ENCODE measurements around the gene VAMP2. TPM values are rescaled to one million over a fixed set of nuclear protein-coding genes. Genes with fewer than 3 reads are reported as not detected.

Gene VAMP2
- total and polyA plus RNA-seq, 2 of the 4 experiments (the other 2 are of a cell fraction): 2.3 to 33.3 TPM

DNA sequence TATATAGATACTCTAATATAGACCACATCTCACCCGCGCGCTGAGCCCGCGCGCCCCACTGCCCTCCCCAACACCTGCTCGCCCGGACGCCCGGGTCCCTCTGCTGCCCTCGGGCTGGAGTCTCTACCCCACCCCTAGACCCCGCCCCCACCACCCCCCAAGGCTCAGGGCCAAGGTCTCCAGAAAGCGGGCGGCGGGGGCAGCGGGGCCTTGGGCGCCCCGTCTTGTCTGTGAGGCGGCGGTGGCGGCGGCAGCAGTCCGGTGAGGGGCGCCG, 41.4 kb downstream of the VAMP2 start:
- H4K5ac ChIP-seq (ENCODE audit: low read depth, low read length): no peak overlapping the region
- H3K27ac ChIP-seq (ENCODE audit: insufficient read depth, low read length): no peak overlapping the region
- in situ Hi-C loops (cut with MboI; ENCODE audit: low sequenced_read_pairs): loop anchor here (5.0 kb wide), 1 partner anchor 101 kb away; no protein-coding TSS in a partner anchor
- DNase-seq (no peak), ATAC-seq (ENCODE audit: low read depth) (no peak)
- H3K9me1 ChIP-seq (ENCODE audit: insufficient read depth, low read length): peaks cover 9% of the 10 kb centered on the region
- H3K14ac ChIP-seq (replicated peaks; ENCODE audit: low read depth, low read length): no peak overlapping the region
- H3K18ac ChIP-seq (ENCODE audit: low read depth, low read length): no peak overlapping the region
- no peak overlapping the region for H2BK15ac ChIP-seq (ENCODE audit: low read depth, low read length)
- no peak overlapping the region for H3K56ac ChIP-seq (ENCODE audit: extremely low read depth, insufficient read depth, low read length)
- no peak overlapping the region for H2AK5ac ChIP-seq (ENCODE audit: low read depth, low read length)
- H2BK120ac ChIP-seq (ENCODE audit: low read depth, low read length): no peak overlapping the region
- H3K23ac ChIP-seq (ENCODE audit: low read depth, low read length): no peak overlapping the region
- CTCF ChIA-PET: interaction anchor here (1.0 kb wide), 1 partner anchor 102 kb away, joined by 4 read pairs; no protein-coding TSS in a partner anchor
- no peak overlapping the region for H3K4ac ChIP-seq (ENCODE audit: low read depth, low read length)
- dilution Hi-C loops (cut with HindIII; ENCODE audit: low sequenced_read_pairs, unreplicated experiment): loop anchor here (25.0 kb wide), 1 partner anchor 116 kb away; the partner anchor contains the start of genes CTC1 and PFAS
- H4K20me1 ChIP-seq (ENCODE audit: insufficient read depth, low read length): peaks cover 24% of the 10 kb centered on the region
- no peak for TF ChIP-seq NFE2L2 (IDR thresholded peaks at IDR 0.05; ENCODE audit: low read depth, low read length)
- no peak for TF ChIP-seq RCOR1 (IDR thresholded peaks at IDR 0.05; ENCODE audit: insufficient replicate concordance, low read length)
- TF ChIP-seq BHLHE40 (IDR thresholded peaks at IDR 0.05; ENCODE audit: low read depth, low read length): no peak
- no peak for TF ChIP-seq CHD1 (IDR thresholded peaks at IDR 0.05; ENCODE audit: low read depth, low read length)
- no peak for TF ChIP-seq MAFK (IDR thresholded peaks at IDR 0.05; ENCODE audit: low read depth, low read length)
- no peak for TF ChIP-seq POLR2A (IDR thresholded peaks at IDR 0.05; ENCODE audit: low read depth, low read length)
- TF ChIP-seq, protein P1, sequence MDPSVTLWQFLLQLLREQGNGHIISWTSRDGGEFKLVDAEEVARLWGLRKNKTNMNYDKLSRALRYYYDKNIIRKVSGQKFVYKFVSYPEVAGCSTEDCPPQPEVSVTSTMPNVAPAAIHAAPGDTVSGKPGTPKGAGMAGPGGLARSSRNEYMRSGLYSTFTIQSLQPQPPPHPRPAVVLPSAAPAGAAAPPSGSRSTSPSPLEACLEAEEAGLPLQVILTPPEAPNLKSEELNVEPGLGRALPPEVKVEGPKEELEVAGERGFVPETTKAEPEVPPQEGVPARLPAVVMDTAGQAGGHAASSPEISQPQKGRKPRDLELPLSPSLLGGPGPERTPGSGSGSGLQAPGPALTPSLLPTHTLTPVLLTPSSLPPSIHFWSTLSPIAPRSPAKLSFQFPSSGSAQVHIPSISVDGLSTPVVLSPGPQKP (IDR thresholded peaks at IDR 0.05; ENCODE audit: borderline replicate concordance, low read depth, low read length): no peak
- no peak for TF ChIP-seq CEBPB (IDR thresholded peaks at IDR 0.05; ENCODE audit: low read depth, low read length)
- TF ChIP-seq MAZ (IDR thresholded peaks at IDR 0.05; ENCODE audit: borderline replicate concordance, low read depth, low read length): no peak
- TF ChIP-seq, protein P2, sequence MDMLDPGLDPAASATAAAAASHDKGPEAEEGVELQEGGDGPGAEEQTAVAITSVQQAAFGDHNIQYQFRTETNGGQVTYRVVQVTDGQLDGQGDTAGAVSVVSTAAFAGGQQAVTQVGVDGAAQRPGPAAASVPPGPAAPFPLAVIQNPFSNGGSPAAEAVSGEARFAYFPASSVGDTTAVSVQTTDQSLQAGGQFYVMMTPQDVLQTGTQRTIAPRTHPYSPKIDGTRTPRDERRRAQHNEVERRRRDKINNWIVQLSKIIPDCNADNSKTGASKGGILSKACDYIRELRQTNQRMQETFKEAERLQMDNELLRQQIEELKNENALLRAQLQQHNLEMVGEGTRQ (IDR thresholded peaks at IDR 0.05; ENCODE audit: low read depth, low read length): no peak
- TF ChIP-seq RFX5 (IDR thresholded peaks at IDR 0.05; ENCODE audit: low read depth, low read length): no peak
- no peak for TF ChIP-seq SMC3 (IDR thresholded peaks at IDR 0.05; ENCODE audit: low read depth, low read length)
- H3K79me1 ChIP-seq (ENCODE audit: low read depth in 1 of 2, low read length in 2 of 2): no peaks in the 10 kb centered on the region; a peak in 1 of 4 replicates
- no peak overlapping the region for H4K8ac ChIP-seq (ENCODE audit: low read depth in 2 of 2, low read length in 2 of 2)
- WGBS, 2 experiments (ENCODE audit: extremely low coverage in 2 of 2, insufficient read length in 1 of 2): 0% methylated on average over 13 of the region's 25 CpGs; no CpG with 5 or more reads in 1 of the 2 experiments
- no peaks in the 10 kb centered on the region for H3K9me3 ChIP-seq (ENCODE audit: control insufficient read depth, insufficient read depth, low read length)
- no peak overlapping the region for H2BK20ac ChIP-seq (ENCODE audit: low read depth, low read length)
- no peak overlapping the region for H3K9ac ChIP-seq (ENCODE audit: low read depth, low read length)
- H4K91ac ChIP-seq (ENCODE audit: insufficient read depth, low read depth, low read length): no peak overlapping the region
- peak overlapping the region; percentile 88 for H2AFZ ChIP-seq (replicated peaks; ENCODE audit: low read length, poor library complexity)
- H3K4me3 ChIP-seq (ENCODE audit: insufficient read depth, low read depth, low read length): peak overlapping the region; percentile 73
- no TSS peak for BruUV-seq (replicated peaks)
- peak overlapping the region; percentile 86; the same call in 1 of the 2 replicates for H3K4me2 ChIP-seq (ENCODE audit: low read depth, low read length)
- H3K4me1 ChIP-seq (ENCODE audit: control insufficient read depth, insufficient read depth, low read length): peaks cover 14% of the 10 kb centered on the region
- H2BK5ac ChIP-seq (ENCODE audit: low read depth, low read length, poor library complexity, severe bottlenecking): no peak overlapping the region
- H2AK9ac ChIP-seq (replicated peaks; ENCODE audit: low read depth, low read length, poor library complexity): peak overlapping the region; percentile 66
- POLR2A ChIA-PET (ENCODE audit: unreplicated experiment): no interaction called here
- no peaks in the 10 kb centered on the region for H3K36me3 ChIP-seq (ENCODE audit: control insufficient read depth, insufficient read depth, low read length)
- intact Hi-C loops (cut with micrococcal nuclease): no loop called here
- H3K27me3 ChIP-seq (ENCODE audit: control insufficient read depth, insufficient read depth, low read length): peaks cover 5% of the 10 kb centered on the region; the same call in 1 of the 2 replicates
